Smooth muscle cell (in vitro differentiated cells): ENCODE measurements around the gene LUZP1. TPM values are rescaled to one million over a fixed set of nuclear protein-coding genes. Genes with fewer than 3 reads are reported as not detected.

Source experiments
- DNase-seq: peaks from one replicate; lab custom pipeline; 2025; ENCODE audit not compliant: unreplicated experiment; lab: John Stamatoyannopoulos, UW
- H2AFZ ChIP-seq: fragments of 200-600 bp; sonication (generic); 2 replicates; pipeline ENCODE4 v1.6.0; 2016; ENCODE audit warnings: antibody characterized with exemption, low read depth, mild to moderate bottlenecking
- H3F3A ChIP-seq: fragments of 200-600 bp; sonication (generic); 2 replicates; pipeline ENCODE4 v1.6.0; 2017; ENCODE audit warnings: antibody characterized with exemption, low read depth
- H3K27ac ChIP-seq: fragments of 200-600 bp; sonication (generic); 2 replicates; pipeline ENCODE4 v1.5.1; 2016; ENCODE audit warnings: low read depth, mild to moderate bottlenecking
- H3K27me3 ChIP-seq: fragments of 200-600 bp; sonication (generic); 2 replicates; pipeline ENCODE4 v1.6.1; 2016; ENCODE audit warnings: low read depth, mild to moderate bottlenecking
- H3K36me3 ChIP-seq: fragments of 200-600 bp; sonication (generic); 2 replicates; pipeline ENCODE4 v1.5.1; 2016; ENCODE audit warnings: low read depth
- H3K4me1 ChIP-seq: fragments of 200-600 bp; sonication (generic); 2 replicates; pipeline ENCODE4 v1.5.1; 2016; ENCODE audit warnings: low read depth
- H3K4me2 ChIP-seq: fragments of 200-600 bp; sonication (generic); 2 replicates; pipeline ENCODE4 v1.6.0; 2016; ENCODE audit warnings: mild to moderate bottlenecking
- H3K4me3 ChIP-seq: fragments of 200-600 bp; sonication (generic); 2 replicates; pipeline ENCODE4 v1.5.1; 2016; ENCODE audit warnings: mild to moderate bottlenecking
- H3K79me2 ChIP-seq: fragments of 200-600 bp; sonication (generic); 2 replicates; pipeline ENCODE4 v1.6.0; 2016; ENCODE audit warnings: low read depth, mild to moderate bottlenecking
- H3K9ac ChIP-seq: fragments of 200-600 bp; sonication (generic); 2 replicates; pipeline ENCODE4 v1.6.0; 2016; ENCODE audit warnings: low read depth
- H3K9me3 ChIP-seq: fragments of 200-600 bp; sonication (generic); replicated peaks from 2 replicates; pipeline ENCODE4 v1.5.1; 2016; ENCODE audit warnings: low read depth
- H4K20me1 ChIP-seq: fragments of 200-600 bp; sonication (generic); 2 replicates; pipeline ENCODE4 v1.6.0; 2016; ENCODE audit warnings: low read depth
- WGBS: methylation state at CpG from one replicate; pipeline ENCODE4 v1.1.7; 2016; ENCODE audit warnings: low lambda C conversion rate; 5-methylcytosine and 5-hydroxymethylcytosine counted together
- polyA plus RNA-seq: library from polyadenylated mRNA; unstranded; fragments of >200 nt; fragmentation: Nextera tagmentation; extraction: Ambion mirVana; gene quantifications from 2 replicates; pipeline ENCODE4 v1.2.1, GENCODE V29; 2016
- total RNA-seq: library from RNA; depleted of rRNA; stranded (reverse); fragments of >200 nt; gene quantifications from 2 replicates; pipeline ENCODE4 v1.2.3, GENCODE V29; 2014
- TF ChIP-seq, protein P1 (sequence below): fragments of 200-600 bp; sonication (generic); IDR thresholded peaks from 2 replicates; pipeline ENCODE4 v1.5.1; 2017; ENCODE audit warnings: borderline replicate concordance, mild to moderate bottlenecking, antibody characterized with exemption; ENCODE audit not compliant: insufficient read depth, poor library complexity, severe bottlenecking

Gene LUZP1
- total and polyA plus RNA-seq, 2 experiments from 2014 or later, result 29.2 to 39.2 TPM

DNA sequence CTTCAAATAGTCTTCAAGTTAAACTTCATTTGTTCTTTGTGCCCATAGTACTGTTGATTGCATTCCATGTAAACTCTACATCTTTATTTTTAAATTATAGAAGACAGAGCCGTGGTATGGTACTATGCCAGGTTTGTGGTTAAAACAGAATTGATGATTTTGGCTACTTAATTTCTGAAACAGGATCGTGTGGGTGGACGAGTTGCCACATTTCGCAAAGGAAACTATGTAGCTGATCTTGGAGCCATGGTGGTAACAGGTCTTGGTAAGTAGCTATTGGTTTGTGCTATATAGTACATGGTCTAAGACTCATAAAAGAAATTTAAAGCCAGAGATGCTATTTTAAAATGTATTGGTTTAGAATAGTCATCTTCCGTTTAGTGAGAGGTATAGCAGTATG is 111.4 kb downstream of the LUZP1 start:
- Histone ChIP-seq H3K27ac (no peak overlapping the region), H3K4me3 (no peak overlapping the region), H3K79me2 (peaks cover 19% of the 10 kb centered on the region), H3K4me2 (no peak overlapping the region), H4K20me1 (peaks cover 71% of the 10 kb centered on the region), H3K9me3 (no peaks in the 10 kb centered on the region), H3K27me3 (no peaks in the 10 kb centered on the region), H3K4me1 (no peaks in the 10 kb centered on the region), H2AFZ (no peak overlapping the region), H3K9ac (no peak overlapping the region), H3K36me3 (peaks cover 31% of the 10 kb centered on the region), H3F3A (no peaks in the 10 kb centered on the region)
- WGBS, result 98% methylated on average over 5 of the region's 5 CpGs
- DNase-seq, result no peak
- TF ChIP-seq, protein P1, sequence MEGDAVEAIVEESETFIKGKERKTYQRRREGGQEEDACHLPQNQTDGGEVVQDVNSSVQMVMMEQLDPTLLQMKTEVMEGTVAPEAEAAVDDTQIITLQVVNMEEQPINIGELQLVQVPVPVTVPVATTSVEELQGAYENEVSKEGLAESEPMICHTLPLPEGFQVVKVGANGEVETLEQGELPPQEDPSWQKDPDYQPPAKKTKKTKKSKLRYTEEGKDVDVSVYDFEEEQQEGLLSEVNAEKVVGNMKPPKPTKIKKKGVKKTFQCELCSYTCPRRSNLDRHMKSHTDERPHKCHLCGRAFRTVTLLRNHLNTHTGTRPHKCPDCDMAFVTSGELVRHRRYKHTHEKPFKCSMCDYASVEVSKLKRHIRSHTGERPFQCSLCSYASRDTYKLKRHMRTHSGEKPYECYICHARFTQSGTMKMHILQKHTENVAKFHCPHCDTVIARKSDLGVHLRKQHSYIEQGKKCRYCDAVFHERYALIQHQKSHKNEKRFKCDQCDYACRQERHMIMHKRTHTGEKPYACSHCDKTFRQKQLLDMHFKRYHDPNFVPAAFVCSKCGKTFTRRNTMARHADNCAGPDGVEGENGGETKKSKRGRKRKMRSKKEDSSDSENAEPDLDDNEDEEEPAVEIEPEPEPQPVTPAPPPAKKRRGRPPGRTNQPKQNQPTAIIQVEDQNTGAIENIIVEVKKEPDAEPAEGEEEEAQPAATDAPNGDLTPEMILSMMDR, result no peak

DNA sequence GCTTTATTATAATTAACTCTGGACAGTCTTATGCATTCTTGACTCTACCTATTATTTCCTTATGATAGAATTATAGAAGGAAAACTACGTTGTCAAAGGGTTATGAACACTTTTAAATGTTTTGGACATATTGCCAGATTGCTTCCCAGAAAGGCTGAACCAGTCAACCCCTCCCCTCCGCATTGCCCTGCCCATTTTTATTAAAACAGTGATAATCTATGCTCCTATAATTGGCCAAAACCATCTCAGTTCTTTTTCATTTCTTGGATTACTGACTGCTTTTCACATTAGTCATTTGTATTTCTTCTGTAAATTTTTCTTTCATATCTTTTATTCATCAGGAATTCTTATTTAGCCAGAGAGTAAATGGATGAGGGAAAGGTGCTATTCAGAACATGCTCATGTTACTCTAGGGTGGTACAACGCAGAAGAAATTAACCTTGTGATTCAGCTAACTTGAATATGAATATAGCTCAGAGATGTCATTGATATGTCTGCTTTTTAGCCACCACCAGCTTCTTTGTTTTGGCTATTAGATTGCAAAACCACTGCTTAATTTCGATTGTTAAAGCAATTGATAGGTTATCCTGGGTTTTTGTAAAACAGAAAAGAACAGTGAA is 117.3 kb downstream of the LUZP1 start:
- WGBS, result 92% methylated on average over 4 of the region's 4 CpGs
- Histone ChIP-seq H2AFZ (no peak overlapping the region), H3K4me3 (no peak overlapping the region), H3K27me3 (no peaks in the 10 kb centered on the region), H3K4me1 (no peaks in the 10 kb centered on the region), H3K9ac (no peak overlapping the region), H3K4me2 (no peak overlapping the region), H3K9me3 (no peaks in the 10 kb centered on the region), H3K79me2 (peaks cover 50% of the 10 kb centered on the region), H3K36me3 (peaks cover 4% of the 10 kb centered on the region), H4K20me1 (peaks cover 89% of the 10 kb centered on the region), H3K27ac (no peak overlapping the region), H3F3A (peaks cover 9% of the 10 kb centered on the region)
- no peak for DNase-seq
- TF ChIP-seq, protein P1, result no peak

DNA sequence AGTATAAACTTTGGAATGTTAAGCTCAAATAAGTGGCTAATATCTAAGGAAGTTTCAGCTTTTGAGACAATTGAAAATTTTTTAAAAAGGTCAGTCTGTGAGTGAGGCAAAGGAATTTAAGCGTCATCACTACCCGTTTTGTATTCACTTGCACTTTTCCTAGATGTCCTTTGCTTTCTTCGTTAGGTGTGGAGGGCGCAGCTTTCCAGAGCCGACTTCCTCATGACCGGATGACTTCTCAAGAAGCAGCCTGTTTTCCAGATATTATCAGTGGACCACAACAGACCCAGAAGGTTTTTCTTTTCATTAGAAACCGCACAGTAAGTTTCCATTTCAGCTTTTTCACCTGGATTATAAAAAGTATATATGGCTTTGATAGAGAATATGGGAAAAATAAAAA is 118.5 kb downstream of the LUZP1 start:
- H3K27me3 ChIP-seq, result no peaks in the 10 kb centered on the region
- H3K36me3 ChIP-seq, result peaks cover 4% of the 10 kb centered on the region
- H2AFZ ChIP-seq, result no peak overlapping the region
- peaks cover 62% of the 10 kb centered on the region for H3K79me2 ChIP-seq
- TF ChIP-seq, protein P1, result no peak
- DNase-seq, result no peak
- WGBS, result 87% methylated on average over 7 of the region's 7 CpGs
- H3K27ac ChIP-seq, result no peak overlapping the region
- no peaks in the 10 kb centered on the region for H3K4me1 ChIP-seq
- H3K9me3 ChIP-seq, result no peaks in the 10 kb centered on the region
- no peak overlapping the region for H3K9ac ChIP-seq
- no peak overlapping the region for H3K4me3 ChIP-seq
- H3K4me2 ChIP-seq, result no peak overlapping the region
- H3F3A ChIP-seq, result peaks cover 9% of the 10 kb centered on the region
- peaks cover 98% of the 10 kb centered on the region for H4K20me1 ChIP-seq

DNA sequence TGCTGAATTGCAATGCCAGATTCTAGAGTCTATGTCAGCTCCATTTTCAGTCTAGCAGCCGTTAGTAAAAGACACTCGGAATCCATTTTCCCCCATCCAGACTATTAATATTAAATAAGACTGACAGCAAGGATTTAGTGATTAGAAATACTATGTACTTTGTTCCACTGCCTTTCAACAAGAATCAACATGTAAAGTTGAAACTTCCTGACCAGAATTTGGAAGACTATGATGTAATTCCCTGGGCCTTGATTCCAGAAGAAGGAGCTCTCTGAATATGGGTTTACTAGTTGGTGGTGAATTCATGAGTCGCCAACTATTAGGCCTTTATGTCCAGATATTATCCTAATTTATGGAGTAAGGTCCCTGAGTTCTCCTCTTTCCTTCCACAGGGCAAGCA is 124.6 kb downstream of the LUZP1 start:
- H3K27me3 ChIP-seq, result no peaks in the 10 kb centered on the region
- no peak overlapping the region for H3K4me3 ChIP-seq
- TF ChIP-seq, protein P1, result no peak
- no peaks in the 10 kb centered on the region for H3K9me3 ChIP-seq
- peaks cover 93% of the 10 kb centered on the region for H3K79me2 ChIP-seq
- H2AFZ ChIP-seq, result no peak overlapping the region
- WGBS, result 90% methylated on average over 3 of the region's 3 CpGs
- H3K4me2 ChIP-seq, result no peak overlapping the region
- H3K36me3 ChIP-seq, result no peaks in the 10 kb centered on the region
- no peak for DNase-seq
- no peak overlapping the region for H3K27ac ChIP-seq
- peaks cover 97% of the 10 kb centered on the region for H4K20me1 ChIP-seq
- no peaks in the 10 kb centered on the region for H3K4me1 ChIP-seq
- no peak overlapping the region for H3K9ac ChIP-seq
- no peaks in the 10 kb centered on the region for H3F3A ChIP-seq
